NCI-H748 treated with DMSO at 0.1 percent for 48 hours (cell line): ENCODE measurements around the gene XIAP.
"Not testable (repeated sequence)": the region's sequence is repeated elsewhere in the genome, so short reads cannot be mapped to it uniquely, and the experiment has no call there.

Source experiments
- DNase-seq: peaks from one replicate; lab custom pipeline; 2025; lab: John Stamatoyannopoulos, UW

XIAP gene

DNA sequence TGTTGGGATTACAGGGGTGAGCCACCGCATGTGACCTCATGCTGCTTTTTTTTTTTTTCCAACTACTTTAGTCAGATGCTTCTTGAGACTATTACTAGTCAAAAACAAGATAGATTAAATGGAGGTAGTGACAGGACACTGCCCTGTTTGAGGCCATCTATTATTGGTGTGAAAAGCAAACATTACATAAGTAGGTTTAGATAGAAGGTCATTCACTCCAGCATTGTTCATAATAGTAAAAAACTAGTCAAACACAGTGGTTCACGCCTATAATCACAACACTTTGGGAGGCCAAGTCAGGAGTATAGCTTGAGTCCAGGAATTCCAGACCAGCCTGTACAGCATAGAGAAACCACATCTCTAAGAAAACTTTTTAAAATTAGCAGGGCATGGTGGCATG is 16.3 kb downstream of the XIAP start:
- DNase-seq: no peak

DNA sequence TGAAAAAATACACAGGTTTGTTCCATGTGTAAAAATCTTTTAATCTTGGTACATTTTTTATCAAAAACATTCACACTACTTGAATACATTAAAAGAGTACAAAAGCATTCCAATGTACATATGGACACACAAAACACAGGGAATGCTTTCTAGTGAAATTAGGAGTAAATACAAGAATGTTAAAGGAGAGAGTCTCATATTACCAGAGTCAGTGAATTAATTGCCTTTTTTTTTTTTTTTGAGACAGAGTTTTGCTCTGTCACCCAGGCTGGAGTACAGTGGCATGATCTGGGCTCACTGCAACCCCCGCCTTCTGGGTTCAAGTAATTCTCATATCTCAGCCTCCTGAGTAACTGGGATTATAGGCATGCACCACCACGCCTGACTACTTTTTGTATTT is 17.0 kb downstream of the XIAP start:
- DNase-seq: no peak

- no peak for DNase-seq
Measured at GRCh38 chrX:123878252-123878721, 18.4 kb downstream of the XIAP start.

- peak; percentile 13 for DNase-seq
Measured at GRCh38 chrX:123881330-123881729, 21.5 kb downstream of the XIAP start.

- no peak for DNase-seq
Measured at GRCh38 chrX:123882391-123882790, 22.5 kb downstream of the XIAP start.

DNA sequence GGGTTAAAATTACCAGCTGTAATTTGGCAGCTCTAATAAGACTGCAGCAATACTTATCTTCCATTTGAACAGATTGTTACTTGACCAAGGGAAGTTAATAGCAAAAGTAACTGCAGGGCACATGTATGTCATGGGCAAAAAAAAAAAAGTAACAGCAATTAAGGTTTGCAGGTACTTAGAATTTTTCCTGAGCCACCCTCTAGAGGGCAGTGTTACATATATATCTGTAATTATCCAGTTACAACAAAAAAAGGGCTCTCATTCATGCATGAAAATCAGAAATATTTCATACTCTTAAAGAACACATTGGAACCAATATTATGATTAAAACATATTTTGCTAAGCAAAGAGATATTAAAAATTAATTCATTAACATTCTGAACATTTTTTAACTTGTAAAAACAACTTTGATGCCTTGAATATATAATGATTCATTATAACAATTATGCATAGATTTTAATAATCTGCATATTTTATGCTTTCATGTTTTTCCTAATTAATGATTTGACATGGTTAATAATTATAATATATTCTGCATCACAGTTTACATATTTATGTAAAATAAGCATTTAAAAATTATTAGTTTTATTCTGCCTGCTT is 25.1 kb downstream of the XIAP start:
- DNase-seq: peak; percentile 39

- DNase-seq: no peak
Measured at GRCh38 chrX:123899701-123900100, 39.8 kb downstream of the XIAP start.

GRCh38 chrX:123903261-123903660 is 43.4 kb downstream of the XIAP start:
- DNase-seq: not testable (repeated sequence)

- DNase-seq: no peak
Measured at GRCh38 chrX:123905332-123905731, 45.5 kb downstream of the XIAP start.

GRCh38 chrX:123906557-123907316 is 46.9 kb downstream of the XIAP start:
- DNase-seq: no peak

- no peak for DNase-seq
Measured at GRCh38 chrX:123909523-123909922, 49.7 kb downstream of the XIAP start.

- DNase-seq: no peak
Measured at GRCh38 chrX:123917069-123917468, 57.2 kb downstream of the XIAP start.

- DNase-seq: no peak
Measured at GRCh38 chrX:123918106-123918721, 58.4 kb downstream of the XIAP start.

- DNase-seq: no peak
Measured at GRCh38 chrX:123920105-123920785, 60.4 kb downstream of the XIAP start.

- DNase-seq: no peak
Measured at GRCh38 chrX:123923211-123923610, 63.4 kb downstream of the XIAP start.

GRCh38 chrX:123924186-123924585 is 64.3 kb downstream of the XIAP start:
- DNase-seq: no peak

DNA sequence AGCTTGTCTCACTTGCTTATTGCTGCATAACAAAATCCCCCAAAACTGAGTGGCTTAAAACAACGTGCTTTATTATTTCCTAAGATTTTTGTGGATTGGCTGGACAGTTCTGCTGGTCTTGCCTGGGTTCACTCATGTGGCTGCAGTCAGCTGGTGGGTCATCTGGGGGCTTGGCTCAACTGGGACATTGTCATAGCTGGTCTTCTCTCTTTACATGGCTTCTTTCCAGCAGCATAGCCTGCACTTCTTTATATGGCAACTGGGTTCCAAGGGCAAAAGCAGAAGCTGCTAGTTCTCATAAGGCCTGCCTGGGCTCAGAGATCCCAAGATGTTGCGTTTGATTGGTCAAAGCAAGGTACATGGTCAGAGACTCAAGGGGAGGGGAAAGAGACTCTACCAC is 68.0 kb downstream of the XIAP start:
- DNase-seq: no peak

- not testable (repeated sequence) for DNase-seq
Measured at GRCh38 chrX:123932055-123932454, 72.2 kb downstream of the XIAP start.

DNA sequence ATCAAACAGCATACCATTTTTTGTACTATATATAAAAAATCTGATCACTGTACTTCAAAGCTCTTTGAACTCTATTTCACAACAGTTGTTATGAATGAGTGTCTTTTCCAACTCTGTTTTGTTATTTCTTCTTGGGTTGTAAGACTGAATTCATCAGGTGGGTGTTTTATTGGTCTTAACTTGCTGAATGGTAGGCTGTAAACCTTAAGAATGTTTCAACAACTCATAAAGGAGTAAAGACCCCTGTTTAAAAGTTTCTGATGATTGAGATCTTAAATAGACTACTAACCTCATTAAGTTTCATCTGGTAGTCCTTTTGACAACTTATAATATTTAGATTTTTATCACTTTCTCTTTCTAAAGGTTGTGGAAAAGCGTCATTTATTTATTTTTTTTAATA is 83.2 kb downstream of the XIAP start:
- DNase-seq: no peak

GRCh38 chrX:123943488-123943887 is 83.6 kb downstream of the XIAP start:
- DNase-seq: no peak

DNA sequence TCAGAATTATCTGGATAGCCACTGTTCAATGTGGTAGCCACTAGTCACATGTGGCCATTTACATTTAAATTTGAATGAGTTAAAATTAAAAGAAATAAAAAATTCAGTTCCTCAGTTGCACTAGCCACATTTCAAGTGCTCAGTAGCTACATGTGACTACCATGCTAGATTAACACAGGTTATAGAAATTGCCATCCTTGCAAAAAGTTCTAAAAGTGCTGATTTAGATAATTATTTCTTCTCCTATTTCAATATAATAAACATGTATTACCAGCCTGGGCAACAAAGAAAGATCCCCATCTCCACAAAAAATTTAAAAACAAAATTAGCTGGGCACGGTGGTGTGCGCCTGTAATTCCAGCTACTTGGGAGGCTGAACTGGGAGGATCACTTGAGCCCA is 90.0 kb downstream of the XIAP start:
- DNase-seq: no peak

DNA sequence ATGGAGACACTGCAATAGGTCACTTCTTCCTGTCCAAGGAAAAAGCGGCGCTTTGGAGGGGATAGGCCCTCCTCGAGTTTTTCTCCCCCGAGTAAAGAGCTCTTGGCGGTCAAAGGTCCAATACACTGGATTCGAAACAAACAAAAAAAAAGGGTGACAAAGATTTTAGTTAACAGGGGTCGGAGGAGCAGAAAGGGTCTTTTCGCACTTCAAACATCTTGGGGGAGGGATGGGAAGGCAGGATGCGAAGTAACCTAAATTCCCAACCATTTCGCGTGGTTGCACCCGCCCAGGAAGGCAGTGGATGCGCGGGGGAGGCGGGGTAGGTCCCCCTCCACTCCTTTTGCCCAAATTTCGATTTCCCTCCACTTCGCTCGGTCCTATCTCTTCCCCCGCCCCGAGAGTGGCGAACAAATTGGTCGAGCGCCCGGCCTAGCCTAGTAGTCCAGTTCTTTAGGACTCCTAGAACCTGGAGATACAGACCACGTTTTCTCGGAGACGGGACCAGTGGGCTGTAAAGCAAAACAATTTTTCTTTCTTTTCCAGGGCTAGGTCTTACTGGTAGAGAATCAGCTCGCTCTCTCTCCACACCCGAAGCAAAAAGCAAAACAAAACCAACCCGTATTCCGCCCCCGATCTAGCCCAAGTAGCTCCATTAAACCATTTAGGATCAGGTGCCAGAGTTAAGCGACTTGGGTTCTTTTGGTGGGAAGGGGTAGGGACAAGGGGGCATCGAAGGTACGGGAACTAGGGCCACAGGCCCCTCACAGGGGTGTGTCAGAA is 99.6 kb downstream of the XIAP start:
- no peak for DNase-seq
